RWPE1 (cell line): Measurements from ENCODE around the gene CDR2.
A peak's percentile ranks its signal among the peaks of the same experiment; 100 is the strongest.

ENCODE experiments used
- CTCF ChIA-PET: fragments of 350-600 bp; sonication (Branson Sonifier 250); formaldehyde crosslinking; extraction: SDS; loops from one replicate; lab custom pipeline; 2021; lab: Yijun Ruan, JAX
- POLR2A ChIA-PET: fragments of 400-600 bp; formaldehyde crosslinking; extraction: SDS; loops from one replicate; lab custom pipeline; 2020; ENCODE audit warnings: antibody characterized with exemption; ENCODE audit not compliant: low non-redundant PET; lab: Yijun Ruan, JAX
- DNase-seq: peaks from one replicate; pipeline ENCODE4 v3.0.0; 2012; ENCODE audit warnings: low spot score
- H3K27ac ChIP-seq: fragments of 450-650 bp; 2 replicates; pipeline ENCODE4 v1.5.1; 2017
- TF ChIP-seq, protein P1 (sequence below): fragments of 450-650 bp; conservative IDR thresholded peaks from 2 replicates; pipeline ENCODE4 v1.5.1; 2017; ENCODE audit warnings: low read depth, mild to moderate bottlenecking

CDR2 gene

DNA sequence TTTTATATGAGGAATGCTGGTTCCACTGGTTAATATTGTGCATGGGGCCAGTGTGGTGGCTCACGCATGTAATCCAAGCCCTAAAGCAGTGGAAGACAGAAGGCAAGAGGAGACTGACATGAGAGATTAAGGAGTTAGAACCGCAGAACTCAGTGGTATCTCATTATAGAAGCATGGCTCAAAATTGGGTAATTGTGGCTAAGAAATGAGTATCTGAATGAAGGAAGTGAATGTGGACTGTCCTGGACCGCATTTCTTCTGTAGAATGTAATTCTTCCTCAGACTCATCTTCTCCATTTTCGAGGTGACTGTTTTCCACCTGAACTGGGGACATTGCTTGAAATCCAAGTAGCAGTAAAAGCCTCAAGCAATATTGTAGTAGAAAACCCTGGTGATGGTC is 42.6 kb upstream of the CDR2 start:
- TF ChIP-seq, protein P1, sequence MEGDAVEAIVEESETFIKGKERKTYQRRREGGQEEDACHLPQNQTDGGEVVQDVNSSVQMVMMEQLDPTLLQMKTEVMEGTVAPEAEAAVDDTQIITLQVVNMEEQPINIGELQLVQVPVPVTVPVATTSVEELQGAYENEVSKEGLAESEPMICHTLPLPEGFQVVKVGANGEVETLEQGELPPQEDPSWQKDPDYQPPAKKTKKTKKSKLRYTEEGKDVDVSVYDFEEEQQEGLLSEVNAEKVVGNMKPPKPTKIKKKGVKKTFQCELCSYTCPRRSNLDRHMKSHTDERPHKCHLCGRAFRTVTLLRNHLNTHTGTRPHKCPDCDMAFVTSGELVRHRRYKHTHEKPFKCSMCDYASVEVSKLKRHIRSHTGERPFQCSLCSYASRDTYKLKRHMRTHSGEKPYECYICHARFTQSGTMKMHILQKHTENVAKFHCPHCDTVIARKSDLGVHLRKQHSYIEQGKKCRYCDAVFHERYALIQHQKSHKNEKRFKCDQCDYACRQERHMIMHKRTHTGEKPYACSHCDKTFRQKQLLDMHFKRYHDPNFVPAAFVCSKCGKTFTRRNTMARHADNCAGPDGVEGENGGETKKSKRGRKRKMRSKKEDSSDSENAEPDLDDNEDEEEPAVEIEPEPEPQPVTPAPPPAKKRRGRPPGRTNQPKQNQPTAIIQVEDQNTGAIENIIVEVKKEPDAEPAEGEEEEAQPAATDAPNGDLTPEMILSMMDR, result no peak
- CTCF ChIA-PET, result interaction anchor here (0.6 kb wide), 1 partner anchor 98 kb away, joined by 3 read pairs; no protein-coding TSS in a partner anchor
- H3K27ac ChIP-seq, result no peak overlapping the region
- POLR2A ChIA-PET, result no interaction called here
- no peak for DNase-seq

DNA sequence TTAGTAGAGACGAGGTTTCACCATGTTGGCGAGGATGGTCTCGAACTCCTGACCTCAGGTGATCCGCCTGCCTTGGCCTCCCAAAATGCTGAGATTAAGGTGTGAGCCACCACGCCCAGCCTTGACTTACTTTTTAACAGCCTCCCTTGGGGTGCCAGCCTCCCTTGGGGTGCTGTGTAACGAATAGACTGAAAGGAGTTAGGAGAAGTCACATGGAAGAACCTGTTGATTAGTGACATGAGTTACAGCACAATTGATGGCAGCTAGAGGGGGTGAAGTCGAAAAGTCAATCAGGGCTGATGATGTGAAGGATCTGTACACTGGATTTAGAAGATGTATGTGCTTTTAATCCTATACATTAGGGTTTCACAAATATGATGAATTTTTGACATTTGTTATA is 39.4 kb upstream of the CDR2 start:
- no peak for DNase-seq
- CTCF ChIA-PET, result no interaction called here

DNA sequence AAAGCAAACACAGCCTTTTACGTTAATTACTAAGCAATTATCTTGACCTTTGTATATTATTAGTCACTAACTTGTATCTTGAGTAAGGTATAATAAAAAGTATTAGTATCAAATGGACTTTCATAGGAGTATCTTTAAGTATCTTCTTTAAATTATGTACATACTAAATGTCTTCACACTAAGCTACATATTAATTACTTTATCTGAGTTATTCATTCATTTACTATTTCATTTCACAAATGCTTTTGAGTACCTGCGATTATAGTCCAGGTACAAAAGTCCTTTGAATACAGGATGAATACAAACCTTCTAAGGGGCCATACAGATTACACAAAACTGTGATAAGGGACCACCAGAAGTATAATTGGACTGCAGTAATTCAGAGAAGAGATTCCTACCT is 33.1 kb upstream of the CDR2 start:
- CTCF ChIA-PET, result interaction anchor here (0.6 kb wide), 1 partner anchor 42 kb away, joined by 5 read pairs; no protein-coding TSS in a partner anchor
- TF ChIP-seq, protein P1, result no peak
- no peak for DNase-seq
- no peak overlapping the region for H3K27ac ChIP-seq
- POLR2A ChIA-PET, result no interaction called here

More for the DNA sequence above, 39.4 kb upstream of the CDR2 start:
- POLR2A ChIA-PET, result no interaction called here
- no peak overlapping the region for H3K27ac ChIP-seq
- TF ChIP-seq, protein P1, result no peak

DNA sequence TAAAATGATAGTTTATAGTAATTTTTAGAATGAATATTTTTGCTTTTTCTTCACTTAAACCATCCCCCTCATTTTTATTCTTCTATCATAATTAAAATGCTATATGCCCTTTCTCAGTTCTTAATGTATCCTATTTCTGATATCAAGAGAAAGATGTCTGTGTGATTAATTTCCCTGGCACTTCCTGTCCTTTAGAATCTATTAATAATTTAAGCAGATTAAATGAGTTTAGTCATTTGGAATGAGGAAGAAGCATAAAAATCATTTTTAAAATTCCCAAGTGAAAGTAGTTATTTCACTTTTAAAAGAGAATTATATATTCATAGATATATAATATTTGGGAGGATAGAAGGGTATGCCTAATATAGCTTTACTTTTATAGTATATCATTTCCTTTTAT is 27.8 kb upstream of the CDR2 start:
- DNase-seq, result peak; percentile 36
- POLR2A ChIA-PET, result no interaction called here
- no peak overlapping the region for H3K27ac ChIP-seq
- CTCF ChIA-PET, result interaction anchor here (0.6 kb wide), 1 partner anchor 81 kb away, joined by 4 read pairs; no protein-coding TSS in a partner anchor
- TF ChIP-seq, protein P1, result no peak

DNA sequence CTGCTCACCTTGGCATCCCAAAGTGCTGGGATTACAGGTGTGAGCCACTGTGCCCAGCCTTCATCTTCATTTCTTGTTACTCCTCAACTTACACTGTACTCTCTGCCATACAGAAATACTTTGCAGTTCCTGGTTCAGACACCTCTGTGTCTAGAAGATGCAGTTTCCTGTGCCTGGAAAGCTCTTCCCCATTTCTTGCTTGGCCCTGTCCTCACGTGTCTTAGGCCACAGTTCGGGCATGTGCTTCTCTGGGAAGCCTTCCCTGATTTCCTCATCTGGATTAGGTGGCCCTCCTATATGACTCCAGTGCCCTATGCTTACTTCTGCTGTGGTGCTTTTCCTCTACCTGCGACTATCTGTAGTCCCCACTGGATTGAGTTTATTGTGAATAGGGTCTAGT is 26.5 kb upstream of the CDR2 start:
- peak overlapping the region; percentile 64; the same call in 1 of the 2 replicates for H3K27ac ChIP-seq
- TF ChIP-seq, protein P1, result no peak
- CTCF ChIA-PET, result no interaction called here
- DNase-seq, result no peak
- POLR2A ChIA-PET, result interaction anchor here (0.7 kb wide), 1 partner anchor 15 kb away, joined by 3 read pairs; no protein-coding TSS in a partner anchor

DNA sequence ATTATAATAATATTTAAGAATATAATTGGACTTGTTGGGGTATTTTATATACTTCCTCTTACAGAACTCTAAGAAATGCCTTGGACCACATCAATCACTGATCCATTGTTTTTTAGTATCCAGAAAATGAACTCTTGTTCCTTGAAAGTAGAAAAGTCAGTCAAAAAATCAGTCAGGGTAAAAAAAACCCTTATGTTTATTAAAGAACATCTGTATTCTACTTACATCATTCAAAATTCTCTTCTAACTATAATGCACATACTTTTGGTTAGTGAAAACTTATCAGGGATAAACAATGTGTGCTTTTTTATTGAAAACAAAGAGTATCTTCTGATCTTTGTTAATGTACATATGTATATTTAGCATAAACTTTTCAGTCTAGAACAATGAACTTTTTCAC is 23.5 kb upstream of the CDR2 start:
- ChIA-PET CTCF (interaction anchor here (0.6 kb wide), 2 partner anchors 39 to 841 kb away, joined by 3 read pairs; no protein-coding TSS in a partner anchor), POLR2A (no interaction called here)
- no peak for DNase-seq
- no peak overlapping the region for H3K27ac ChIP-seq
- TF ChIP-seq, protein P1, result no peak
